ENCODE data around the gene NF1.
"Not testable (repeated sequence)": the region's sequence is repeated elsewhere in the genome, so short reads cannot be mapped to it uniquely, and the experiment has no call there.

The NF1 gene

DNA sequence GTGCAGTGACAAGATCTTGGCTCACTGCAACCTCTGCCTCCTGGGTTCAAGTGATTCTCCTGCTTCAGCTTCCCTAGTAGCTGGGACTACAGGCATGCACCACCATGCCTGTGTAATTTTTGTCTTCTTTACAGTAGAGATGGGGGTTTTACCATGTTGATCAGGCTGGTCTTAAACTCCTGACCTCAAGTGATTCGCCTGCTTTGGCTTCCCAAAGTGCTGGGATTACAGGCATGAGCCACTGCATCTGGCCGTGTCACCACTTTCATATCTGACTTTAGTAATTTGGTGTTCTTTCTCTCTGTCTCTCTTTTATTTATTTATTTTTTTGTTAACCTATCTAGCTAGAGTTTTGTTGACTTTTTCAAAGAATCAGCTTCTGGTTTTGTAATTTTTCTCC is 103.9 kb downstream of the NF1 start:
- not testable (repeated sequence) for DNase-seq (ENCODE audit: low spot score)

DNA sequence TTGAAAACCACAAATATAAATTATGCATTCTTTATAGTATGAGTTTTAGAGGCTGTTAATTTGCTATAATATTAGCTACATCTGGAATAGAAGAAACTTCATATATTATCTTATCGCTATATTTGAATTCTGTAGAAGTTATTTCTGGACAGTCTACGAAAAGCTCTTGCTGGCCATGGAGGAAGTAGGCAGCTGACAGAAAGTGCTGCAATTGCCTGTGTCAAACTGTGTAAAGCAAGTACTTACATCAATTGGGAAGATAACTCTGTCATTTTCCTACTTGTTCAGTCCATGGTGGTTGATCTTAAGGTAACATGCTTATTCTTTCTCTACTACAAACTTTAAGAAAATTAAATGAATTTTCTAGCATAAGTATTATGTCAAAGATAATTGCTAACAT is 105.5 kb downstream of the NF1 start:
- DNase-seq (ENCODE audit: low spot score), result no peak

DNA sequence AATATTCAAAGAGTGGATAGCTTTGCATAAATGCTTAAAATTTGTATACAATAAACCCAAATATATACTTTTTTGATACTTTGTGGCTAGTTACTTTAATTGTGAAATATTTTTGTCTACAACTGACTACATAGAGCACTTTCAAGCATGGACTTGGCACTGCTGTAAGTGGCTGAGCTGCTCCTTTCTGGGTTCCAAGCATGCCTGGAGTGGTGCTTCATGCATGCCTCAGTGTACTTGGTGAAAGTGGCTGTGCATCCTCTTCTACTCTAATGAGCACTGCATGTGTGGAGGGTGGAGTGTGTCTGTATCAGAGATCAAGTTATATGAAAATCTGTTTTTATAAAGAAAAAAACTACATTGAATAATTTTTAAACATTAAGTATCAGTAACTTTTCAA is 108.2 kb downstream of the NF1 start:
- no peak for DNase-seq (ENCODE audit: low spot score)

DNA sequence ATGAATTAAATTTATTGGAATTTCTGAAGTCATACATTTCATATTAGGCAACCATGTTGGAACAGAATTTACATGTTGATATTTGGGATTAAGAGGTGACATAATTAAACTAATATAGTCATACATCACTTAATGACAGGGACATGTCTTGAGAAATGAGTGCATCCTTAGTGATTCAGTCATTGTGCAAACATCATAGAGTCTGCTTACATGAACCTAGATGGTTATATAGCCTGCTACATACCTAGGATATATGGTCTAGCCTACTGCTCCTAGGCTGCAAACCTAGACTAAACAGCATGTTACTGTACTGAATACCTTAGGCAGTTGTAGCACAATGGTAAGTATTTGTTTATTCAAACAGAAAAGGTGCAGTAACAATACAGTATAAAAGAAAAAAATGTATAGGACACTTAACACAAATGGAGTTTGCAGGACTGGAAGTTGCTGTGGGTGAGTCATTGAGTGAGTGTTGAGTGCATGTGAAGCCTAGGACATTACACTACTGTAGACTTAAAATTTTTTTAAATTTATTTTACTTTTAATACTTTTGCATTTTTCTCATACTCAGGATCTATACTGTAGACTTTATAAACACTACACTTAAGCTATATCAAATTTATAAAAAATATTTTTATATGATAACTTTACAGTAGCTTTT is 116.7 kb downstream of the NF1 start:
- DNase-seq (ENCODE audit: low spot score), result no peak

DNA sequence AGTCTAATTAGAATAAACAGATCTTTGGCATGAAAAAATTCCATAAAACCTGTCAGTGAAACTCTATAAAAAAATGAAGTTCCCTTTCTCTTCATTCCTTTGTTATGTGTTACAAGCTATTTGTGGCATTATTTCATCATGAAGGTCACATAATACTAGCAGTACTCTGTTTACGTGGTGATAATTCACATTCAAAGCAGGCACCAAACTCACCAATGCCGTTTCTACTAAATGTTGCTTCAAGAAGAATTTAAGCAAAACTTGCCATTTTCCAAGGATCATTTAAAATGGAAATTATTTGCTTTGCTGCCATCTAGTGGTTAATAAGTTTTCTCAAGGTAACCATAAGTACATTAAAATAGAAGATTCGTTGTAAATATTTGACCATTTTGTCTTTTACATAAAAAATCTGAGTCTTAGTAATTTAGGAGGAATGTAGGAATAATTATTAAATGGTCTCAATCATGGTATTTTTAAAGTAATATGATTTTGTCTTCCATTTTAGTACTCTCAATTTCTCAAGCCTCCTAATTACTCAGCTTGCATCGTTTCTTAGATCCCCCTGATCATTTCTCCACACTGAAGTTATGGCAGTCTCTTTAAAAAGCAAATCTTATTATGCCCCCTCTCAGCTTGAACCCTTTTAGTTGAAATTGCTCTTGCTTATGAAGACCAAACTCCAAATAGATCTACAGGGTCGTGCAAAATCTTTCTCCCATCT is 121.4 kb downstream of the NF1 start:
- DNase-seq (ENCODE audit: low spot score), result peak; percentile 36

DNA sequence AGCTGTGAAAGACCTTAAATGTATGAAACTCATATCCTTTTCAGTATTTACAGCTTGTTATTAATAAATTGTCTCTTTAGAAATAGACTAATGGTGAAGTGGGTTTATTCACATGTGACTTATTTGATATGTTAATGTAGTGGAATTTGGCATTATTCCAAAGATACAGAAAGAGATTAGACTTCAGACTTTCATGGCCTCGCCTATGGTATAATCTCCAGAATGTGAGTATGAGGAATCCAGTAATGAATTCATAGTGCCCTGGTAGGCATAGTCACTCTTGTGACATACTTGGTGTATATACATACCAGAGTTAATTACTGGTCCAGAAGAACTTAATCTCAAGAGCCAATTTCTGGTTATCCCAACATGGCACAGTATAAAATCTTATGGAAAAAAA is 129.6 kb downstream of the NF1 start:
- DNase-seq (ENCODE audit: low spot score), result no peak

DNA sequence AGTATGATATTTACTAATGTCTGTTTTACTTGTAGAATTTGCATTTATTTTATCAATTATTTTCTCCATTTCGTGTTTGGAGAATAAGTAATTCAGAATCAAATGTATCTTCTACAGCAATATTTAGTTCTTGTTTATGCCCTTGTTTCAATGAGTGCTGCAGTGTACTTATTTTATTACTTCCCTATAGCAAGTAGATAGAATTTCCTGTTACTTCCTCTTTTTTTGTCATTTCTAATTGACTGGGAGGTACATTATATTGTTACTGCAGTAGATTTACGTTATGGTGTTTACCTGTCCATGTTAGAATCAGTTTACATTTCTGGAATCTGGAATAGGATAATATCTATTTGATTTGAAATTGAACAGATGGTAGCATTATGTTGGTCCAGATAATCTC is 131.1 kb downstream of the NF1 start:
- DNase-seq (ENCODE audit: low spot score), result no peak

DNA sequence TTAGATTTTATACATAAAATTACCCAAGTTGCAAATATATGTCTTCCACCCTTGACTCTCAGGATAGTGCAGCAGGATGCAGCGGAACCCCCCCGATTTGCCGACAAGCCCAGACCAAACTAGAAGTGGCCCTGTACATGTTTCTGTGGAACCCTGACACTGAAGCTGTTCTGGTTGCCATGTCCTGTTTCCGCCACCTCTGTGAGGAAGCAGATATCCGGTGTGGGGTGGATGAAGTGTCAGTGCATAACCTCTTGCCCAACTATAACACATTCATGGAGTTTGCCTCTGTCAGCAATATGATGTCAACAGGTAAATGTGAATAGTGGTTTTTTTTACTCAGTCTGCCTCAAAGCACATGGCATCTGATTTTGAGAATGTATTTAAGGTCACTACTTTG is 131.6 kb downstream of the NF1 start:
- DNase-seq (ENCODE audit: low spot score), result no peak

DNA sequence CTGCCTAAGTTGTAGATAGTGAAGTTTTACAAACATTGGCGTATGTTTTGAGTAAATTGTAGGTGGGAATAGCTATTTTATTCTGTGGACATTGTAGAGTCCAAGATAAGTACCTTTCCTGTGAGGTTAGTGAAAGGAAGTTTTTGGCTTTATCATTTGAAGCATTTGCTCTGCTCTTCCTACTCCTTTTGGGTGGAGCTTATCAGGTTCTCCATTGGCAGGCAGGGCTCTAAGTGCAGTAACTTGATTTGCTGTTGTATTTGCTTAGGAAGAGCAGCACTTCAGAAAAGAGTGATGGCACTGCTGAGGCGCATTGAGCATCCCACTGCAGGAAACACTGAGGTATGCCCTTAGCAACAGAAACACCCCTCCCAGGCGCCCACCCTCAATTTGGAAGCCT is 132.2 kb downstream of the NF1 start:
- no peak for DNase-seq (ENCODE audit: low spot score)

DNA sequence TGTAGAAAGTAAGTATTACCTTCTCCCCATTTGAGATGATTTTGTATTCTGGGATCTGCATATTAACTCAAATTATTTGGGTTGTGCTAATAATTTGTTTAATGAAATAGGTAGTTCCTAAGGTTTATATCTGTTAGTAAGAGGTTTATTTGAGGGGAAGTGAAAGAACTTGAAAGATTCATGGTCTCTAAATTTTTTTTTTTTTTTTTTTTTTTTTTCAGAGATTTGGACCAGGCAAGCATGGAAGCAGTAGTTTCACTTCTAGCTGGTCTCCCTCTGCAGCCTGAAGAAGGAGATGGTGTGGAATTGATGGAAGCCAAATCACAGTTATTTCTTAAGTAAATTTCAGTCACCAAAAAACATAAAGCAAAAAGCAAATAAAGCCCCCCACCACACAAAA is 137.1 kb downstream of the NF1 start:
- DNase-seq (ENCODE audit: low spot score), result no peak

DNA sequence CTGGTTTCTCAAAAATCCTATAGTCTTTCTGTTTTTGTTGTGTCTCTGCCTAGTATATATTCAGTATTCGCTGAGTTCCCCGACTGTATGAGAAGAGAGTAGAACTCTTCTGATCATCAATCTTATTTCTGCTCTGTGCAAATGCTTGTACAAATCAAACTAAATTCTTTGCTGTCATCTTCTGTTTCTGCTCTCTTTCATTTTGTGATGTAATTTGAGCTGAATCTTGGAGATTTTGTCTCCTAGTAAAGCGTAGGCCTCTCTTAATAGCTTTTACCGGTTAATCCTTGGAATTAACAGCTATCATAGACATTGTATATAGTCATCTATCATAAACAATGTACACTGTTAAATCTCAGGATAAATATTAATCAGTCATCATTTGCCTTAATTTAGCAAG is 140.3 kb downstream of the NF1 start:
- no peak for DNase-seq (ENCODE audit: low spot score)

DNA sequence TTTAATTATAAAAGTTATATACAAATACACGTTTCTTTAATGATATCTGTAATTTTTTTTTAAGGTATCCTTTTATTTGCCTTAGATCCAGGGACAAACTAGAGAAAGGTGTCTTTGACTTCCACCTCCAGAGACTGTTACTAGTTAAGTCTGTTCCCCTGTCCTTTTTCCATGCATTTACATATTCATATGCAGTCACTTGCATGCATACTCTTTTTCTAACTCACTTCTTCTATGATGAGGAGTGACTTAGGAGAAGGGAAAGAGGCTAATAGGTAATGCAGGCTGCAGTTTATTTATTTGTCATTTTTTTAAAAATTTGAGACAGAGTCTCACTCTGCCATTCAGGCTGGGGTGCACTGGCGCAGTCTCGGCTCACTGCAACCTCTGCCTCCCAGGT is 141.4 kb downstream of the NF1 start:
- DNase-seq (ENCODE audit: low spot score), result no peak

DNA sequence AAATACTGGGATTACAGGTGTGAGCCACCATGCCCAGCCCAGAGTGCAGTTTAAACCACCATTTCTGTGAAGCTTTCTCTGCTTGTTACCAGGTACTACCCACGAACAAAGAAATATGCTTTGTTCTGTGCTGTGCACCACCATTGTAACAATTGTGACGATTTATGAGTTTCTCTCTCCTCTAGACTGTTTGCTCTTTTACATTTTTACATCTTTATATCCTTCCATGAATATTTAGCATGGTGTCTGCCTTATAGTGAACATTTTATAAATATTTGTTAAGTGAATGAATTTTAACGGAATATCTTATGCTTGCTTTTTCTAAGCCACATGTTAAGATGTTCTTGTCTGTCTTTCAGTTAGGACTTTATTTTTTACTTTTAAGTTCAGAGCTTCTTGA is 141.9 kb downstream of the NF1 start:
- DNase-seq (ENCODE audit: low spot score), result no peak

DNA sequence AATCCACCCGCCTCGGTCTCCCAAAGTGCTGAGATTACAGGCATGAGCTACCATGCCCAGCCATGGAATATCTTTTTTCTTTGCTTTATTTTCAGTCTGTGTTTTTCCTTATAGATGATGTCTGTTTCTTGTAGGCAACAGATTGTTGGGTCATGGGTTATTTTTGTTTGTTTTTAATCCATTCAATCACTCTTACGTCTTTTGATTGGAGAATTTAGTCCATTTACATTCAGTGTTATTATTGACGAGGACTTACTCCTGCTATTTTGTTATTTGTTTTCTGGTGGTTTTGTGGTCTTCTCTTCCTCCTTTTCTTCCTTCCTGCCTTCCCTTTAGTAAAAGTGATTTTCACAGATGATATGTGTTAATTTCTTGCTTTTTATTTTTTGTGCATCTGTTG is 146.3 kb downstream of the NF1 start:
- DNase-seq (ENCODE audit: low spot score), result no peak

DNA sequence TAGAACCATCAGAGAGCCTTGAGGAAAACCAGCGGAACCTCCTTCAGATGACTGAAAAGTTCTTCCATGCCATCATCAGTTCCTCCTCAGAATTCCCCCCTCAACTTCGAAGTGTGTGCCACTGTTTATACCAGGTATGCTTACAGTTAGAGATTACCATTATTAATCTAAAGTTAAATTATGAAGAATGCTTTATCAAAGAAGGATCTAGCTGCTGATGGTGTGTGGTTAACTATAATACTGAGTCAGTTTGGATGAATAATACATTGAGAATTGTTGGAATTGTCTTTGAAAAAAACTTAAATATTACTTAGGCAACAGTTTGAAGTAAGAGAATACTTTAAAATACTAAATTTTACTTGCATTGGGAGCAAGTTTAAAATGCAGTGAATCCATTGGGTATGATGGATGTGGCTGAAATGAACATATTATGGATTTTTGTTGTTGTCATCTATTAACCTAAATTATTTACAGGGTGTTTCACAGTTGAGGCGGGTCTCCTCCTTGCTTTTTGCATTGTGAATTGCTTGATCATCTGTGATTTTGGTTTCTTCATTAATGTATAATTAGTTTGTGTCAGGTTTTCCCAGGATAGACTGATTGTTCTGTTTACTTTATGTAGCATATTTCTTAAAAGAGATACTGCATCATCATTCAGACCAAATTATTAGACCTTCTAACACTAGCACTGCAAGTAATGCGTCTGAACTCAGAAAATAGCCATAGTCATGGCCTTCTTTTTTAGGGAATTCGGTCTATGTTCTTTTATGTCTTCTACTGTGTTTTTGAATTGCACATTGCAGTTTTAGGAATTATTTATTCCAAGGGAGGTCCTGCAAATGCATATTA is 154.4 kb downstream of the NF1 start:
- no peak for DNase-seq (ENCODE audit: low spot score)

DNA sequence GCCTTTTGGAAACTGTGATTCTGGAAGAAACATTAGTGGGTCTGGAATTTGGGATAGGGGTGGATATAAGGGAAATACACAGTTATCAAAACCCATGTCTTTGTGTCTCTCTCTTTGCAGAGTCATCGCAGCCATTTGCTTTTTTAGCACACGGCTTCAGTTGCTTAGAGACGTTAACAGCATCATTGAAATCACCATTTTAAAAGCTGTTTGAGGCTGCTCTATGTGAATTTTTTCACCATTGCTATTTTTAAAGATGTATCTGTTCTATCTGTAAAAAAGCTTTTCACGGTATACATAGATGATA is 155.0 kb downstream of the NF1 start:
- no peak for DNase-seq (ENCODE audit: low spot score)

DNA sequence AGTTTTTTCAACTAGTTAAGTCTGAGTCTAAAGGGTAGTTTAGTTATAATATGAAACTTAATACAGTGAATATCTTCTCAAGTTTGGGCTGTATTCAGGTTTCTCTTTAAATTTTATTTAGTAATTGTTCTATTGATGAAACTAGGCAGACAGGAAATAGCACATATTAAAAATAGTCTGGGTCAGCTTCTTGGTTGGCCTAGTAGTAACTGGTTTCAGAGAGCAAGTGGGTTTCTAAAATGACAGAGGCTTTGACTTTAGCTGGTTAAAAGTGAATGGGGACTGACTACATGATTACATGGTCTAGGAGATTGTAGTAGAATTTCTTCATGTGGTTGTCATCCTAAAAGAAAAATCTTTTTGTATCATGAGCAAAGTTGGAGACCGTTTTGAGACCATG is 155.5 kb downstream of the NF1 start:
- DNase-seq (ENCODE audit: low spot score), result no peak

DNA sequence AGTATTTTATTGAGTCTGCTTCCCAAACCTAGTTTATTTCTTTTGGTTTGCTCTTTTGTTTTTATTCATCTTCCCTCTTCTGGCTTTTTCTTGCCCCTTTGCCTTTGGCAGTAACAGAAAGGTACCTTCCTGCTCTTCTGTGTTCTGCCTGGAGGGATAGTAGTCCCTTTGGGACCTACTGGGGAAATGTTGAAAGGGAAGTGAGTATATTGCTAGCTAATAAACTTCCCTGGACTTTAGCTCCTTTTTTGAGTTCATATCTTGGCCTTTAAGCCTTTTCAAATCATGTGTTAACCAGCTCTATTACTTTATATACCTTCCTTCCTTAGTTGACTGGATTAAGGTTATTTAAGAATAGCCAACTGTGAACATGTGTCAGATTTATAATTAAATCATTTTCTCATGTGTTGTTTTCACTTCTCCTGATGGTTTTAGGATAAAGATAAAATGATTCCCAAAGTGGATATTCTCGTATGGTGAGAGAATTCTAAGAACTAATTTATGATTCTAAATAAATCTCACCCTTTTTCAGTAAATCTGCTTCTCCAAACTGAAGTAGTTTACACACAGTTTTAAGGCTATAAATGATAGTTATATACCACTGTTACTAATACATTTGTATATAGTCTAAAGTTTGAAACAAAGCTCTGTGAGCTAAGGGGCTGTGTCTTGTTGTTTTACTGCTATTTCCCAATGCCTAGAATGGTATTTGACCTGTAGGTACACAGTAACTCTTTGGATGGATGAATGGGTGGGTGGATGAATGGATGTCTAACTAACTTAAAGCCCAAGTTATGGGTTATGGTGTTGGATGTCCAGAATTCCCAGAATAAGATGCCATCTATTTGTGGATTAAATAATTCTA is 156.6 kb downstream of the NF1 start:
- no peak for DNase-seq (ENCODE audit: low spot score)

DNA sequence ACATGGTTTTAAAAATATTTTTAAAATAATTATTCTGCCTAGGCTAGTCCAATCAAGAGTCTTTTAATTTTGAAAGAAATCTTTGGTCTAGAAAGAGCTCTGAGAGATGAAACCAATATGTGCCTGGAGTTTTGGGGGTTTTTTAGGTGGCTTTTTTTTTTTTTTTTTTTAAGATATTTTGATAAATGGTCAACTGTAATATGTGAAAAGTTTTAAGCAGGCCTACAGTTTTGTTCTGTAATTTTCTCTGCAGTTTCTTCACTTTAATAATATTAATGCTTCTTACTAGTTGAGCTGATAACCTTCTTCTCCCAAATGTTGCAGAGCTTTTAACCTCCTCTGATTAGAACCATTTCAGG is 157.2 kb downstream of the NF1 start:
- no peak for DNase-seq (ENCODE audit: low spot score)

DNA sequence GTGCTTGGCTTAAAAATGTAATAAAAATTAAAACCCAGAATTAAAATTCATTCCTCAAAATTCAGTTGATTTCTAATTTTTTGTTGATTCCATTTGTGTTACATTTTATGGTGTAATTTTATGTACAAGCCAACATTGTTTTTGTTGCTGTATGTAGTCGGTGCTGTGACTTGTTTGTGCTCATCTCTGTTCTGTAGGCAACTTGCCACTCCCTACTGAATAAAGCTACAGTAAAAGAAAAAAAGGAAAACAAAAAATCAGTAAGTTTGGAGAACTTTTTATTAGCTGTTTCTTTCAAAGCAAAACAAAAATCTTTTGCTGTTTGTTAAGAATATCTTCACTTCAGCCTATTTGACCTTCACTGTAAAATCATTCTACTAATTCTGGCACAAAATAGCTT is 158.0 kb downstream of the NF1 start:
- DNase-seq (ENCODE audit: low spot score), result no peak

DNA sequence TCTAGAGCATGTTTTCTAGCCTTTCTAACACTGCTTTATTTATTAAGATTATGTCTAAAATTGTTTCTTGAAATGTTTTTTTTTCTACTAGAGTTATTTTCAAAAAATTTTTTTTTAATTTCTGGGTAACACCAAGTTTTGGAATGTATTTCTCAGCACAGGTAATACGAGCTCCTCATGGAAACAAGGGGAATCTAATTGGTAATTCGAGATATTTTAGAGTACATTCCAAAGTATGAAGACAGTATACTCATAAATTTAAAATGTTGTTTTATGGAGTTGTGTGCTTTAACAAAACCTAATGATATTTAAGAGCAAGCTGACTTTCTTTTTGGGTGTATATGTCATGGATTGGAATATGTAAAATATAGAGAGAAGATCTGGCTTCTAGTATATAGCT is 159.9 kb downstream of the NF1 start:
- DNase-seq (ENCODE audit: low spot score), result no peak

DNA sequence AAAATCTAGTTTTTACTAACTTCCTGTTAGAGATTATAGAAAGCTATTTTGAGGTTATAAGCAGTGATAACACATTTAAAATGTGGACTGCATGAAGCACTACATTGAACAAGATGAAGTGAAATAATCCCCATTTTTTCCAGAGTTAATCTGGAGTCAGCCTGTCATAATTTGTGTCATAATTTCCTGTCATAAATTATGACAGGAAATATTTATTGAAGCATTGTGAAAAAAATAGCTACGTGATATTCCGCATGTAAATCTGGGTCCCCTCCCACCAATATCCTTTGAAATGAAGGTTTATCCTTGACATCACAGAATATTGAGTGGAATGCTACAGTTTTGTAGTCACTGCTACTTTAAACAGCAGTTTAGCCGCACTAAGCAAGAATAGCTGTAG is 162.2 kb downstream of the NF1 start:
- DNase-seq (ENCODE audit: low spot score), result no peak

DNA sequence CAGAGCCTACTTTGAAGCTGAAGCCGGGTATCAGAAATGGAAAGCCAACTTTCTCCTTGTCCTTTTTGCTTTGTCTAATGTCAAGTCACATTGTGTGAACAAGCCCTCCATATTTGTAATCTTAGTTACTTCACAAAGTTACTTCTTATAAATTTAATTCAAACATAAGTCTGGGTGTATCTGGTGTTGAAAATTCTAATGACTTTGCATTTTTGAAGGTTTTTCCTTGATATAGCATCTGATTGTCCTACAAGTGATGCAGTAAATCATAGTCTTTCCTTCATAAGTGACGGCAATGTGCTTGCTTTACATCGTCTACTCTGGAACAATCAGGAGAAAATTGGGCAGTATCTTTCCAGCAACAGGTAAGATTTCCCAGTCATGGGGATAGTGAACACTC is 165.4 kb downstream of the NF1 start:
- DNase-seq (ENCODE audit: low spot score), result no peak
